ENCODE measurements around the gene GMEB2. TPM values are rescaled to one million over a fixed set of nuclear protein-coding genes. Genes with fewer than 3 reads are reported as not detected.
A peak's percentile ranks its signal among the peaks of the same experiment; 100 is the strongest.

Gene GMEB2
- total RNA-seq, 1 experiment from 2014 or later, result 18.8 TPM

DNA sequence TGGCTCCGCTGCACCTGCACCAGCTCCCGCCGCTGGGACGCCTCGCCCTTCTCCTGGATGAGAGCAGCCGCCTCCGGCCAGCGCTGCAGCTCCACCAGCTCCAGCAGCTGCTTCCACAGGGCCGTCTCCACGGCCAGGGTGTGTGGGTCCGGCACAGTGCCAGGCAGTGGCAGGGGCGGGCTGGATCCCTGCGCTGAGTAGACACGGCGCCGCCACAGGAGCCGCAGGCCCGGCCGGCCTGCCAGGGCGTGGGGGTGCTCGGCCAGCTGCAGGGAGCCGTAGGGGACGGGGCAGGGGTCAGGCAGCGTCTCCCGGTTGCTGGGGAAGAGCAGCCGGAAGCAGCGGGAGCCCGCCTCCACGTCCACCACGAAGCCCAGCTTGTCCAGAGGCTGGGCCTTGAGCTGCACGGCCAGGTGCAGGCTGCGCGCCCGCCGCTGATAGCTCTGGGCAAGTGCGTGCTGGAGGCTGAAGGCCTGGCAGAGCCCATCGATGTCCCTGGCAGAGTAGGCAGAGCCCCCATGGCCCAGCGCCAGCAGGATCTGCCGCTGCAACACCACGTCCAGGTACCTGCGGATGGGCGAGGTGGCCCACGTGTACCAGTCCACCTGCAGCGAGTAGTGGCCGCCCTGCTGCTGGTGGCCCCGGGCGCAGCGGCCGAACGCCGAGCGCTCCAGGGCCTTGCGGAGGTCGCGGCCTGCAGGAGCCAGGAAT is 63.5 kb downstream of the GMEB2 start:
- BruUV-seq (replicated peaks), result no TSS peak
- no peak overlapping the region for H3K27ac Mint-ChIP-seq (ENCODE audit: unreplicated experiment)
- H3K4me1 Mint-ChIP-seq (ENCODE audit: low read depth, unreplicated experiment), result no peaks in the 10 kb centered on the region
- H3K36me3 Mint-ChIP-seq (ENCODE audit: insufficient read depth, unreplicated experiment), result peaks cover 73% of the 10 kb centered on the region
- DNase-seq, result no peak
- H3K4me3 Mint-ChIP-seq (ENCODE audit: low read depth, unreplicated experiment), result no peak overlapping the region
- intact Hi-C loops (cut with micrococcal nuclease; ENCODE audit: unreplicated experiment), result no loop called here
- CTCF ChIA-PET, result no interaction called here
- TF ChIP-seq, protein P1, sequence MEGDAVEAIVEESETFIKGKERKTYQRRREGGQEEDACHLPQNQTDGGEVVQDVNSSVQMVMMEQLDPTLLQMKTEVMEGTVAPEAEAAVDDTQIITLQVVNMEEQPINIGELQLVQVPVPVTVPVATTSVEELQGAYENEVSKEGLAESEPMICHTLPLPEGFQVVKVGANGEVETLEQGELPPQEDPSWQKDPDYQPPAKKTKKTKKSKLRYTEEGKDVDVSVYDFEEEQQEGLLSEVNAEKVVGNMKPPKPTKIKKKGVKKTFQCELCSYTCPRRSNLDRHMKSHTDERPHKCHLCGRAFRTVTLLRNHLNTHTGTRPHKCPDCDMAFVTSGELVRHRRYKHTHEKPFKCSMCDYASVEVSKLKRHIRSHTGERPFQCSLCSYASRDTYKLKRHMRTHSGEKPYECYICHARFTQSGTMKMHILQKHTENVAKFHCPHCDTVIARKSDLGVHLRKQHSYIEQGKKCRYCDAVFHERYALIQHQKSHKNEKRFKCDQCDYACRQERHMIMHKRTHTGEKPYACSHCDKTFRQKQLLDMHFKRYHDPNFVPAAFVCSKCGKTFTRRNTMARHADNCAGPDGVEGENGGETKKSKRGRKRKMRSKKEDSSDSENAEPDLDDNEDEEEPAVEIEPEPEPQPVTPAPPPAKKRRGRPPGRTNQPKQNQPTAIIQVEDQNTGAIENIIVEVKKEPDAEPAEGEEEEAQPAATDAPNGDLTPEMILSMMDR (IDR thresholded peaks at IDR 0.05; ENCODE audit: unreplicated experiment), result no peak
- H3K9me3 Mint-ChIP-seq (ENCODE audit: low read depth, unreplicated experiment), result peaks cover 2% of the 10 kb centered on the region
- no peaks in the 10 kb centered on the region for H3K27me3 Mint-ChIP-seq (ENCODE audit: unreplicated experiment)

DNA sequence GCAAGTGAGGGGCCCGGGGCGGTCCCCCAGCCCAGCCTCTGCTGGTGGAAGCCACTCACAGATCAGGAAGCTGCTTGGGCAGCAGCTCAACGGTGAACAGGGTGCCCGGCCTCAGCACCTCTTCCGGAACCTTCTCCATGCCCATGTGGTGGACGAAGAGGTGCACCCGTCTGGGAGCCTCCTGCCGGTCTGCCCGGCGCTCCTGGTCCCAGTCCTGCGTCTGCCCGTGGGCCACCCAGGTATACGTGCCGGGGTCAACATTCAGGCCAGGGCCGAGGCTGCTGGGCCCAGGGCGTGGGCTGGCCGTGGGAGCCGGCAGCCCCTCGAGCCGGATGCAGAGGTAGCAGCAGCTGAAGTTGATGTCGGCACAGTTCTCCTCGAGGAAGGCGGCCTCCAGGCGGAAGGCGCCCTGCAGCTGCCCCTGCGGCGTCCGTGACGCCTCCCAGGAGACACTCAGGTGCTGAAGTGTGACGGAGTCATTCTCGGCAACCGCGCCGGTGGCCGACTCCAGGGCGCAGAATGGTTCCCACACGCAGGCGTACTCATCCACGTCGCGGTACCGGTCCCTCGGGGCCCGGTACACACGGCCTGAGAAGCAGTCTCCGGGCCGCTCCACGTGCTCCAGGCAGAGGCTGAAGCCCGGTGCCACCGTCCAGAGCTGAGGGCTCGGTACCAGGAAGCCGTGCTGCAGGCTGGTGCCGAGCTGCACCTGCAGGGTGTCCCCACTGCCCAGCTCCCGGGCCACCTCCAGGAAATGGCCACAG is 64.3 kb downstream of the GMEB2 start:
- Mint-ChIP-seq H3K36me3 (ENCODE audit: insufficient read depth, unreplicated experiment) (peaks cover 72% of the 10 kb centered on the region), H3K27me3 (ENCODE audit: unreplicated experiment) (no peaks in the 10 kb centered on the region)
- CTCF ChIA-PET, result interaction anchor here (1.2 kb wide), 1 partner anchor 25 kb away, joined by 4 read pairs; no protein-coding TSS in a partner anchor

DNA sequence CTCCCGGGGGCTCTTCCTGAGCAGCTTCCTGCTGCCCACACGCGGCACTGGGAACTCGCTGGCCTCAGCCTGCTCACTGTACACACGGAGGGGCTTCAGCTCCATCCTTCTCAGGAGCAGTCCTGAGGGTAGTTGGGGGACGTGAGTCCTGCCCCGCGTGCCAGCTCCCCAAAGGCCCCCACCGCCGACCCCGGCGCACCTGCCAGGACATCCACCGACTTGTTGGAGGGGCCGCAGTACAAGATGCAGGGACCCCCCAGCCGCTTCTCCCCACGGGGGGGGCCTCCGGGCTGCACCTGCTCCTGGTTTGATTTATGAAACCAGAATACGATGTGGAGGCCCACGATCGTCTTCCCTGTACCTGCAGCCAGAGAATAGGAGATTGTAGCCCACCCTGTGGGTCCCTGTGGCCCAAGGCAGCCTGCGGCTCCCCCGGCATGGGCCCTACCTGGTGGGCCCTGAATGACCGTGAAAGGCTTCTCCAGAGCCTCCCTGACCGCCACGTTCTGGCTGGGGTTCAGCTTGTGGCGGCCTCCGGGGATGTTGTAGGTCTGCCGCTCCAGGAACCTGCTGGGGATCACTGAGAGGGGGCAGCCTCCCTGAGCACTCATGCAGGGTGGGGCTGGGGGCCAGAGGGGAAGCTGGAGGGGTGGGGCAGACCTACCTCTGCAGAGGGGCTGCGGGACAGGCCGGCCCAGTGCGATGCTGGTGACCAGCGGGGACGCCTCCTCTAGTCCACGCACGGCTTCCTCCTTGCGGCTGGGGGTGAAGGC is 65.1 kb downstream of the GMEB2 start:
- peaks cover 2% of the 10 kb centered on the region for H3K9me3 Mint-ChIP-seq (ENCODE audit: low read depth, unreplicated experiment)
- TF ChIP-seq, protein P1 (IDR thresholded peaks at IDR 0.05; ENCODE audit: unreplicated experiment), result no peak
- peaks cover 64% of the 10 kb centered on the region for H3K36me3 Mint-ChIP-seq (ENCODE audit: insufficient read depth, unreplicated experiment)
- no peak for DNase-seq
- intact Hi-C loops (cut with micrococcal nuclease; ENCODE audit: unreplicated experiment), result no loop called here
- no TSS peak for BruUV-seq (replicated peaks)
- H3K27me3 Mint-ChIP-seq (ENCODE audit: unreplicated experiment), result no peaks in the 10 kb centered on the region
- H3K27ac Mint-ChIP-seq (ENCODE audit: unreplicated experiment), result no peak overlapping the region
- H3K4me1 Mint-ChIP-seq (ENCODE audit: low read depth, unreplicated experiment), result no peaks in the 10 kb centered on the region
- CTCF ChIA-PET, result interaction anchor here (1.2 kb wide), 1 partner anchor 24 kb away, joined by 4 read pairs; no protein-coding TSS in a partner anchor
- no peak overlapping the region for H3K4me3 Mint-ChIP-seq (ENCODE audit: low read depth, unreplicated experiment)

More for the DNA sequence above, 64.3 kb downstream of the GMEB2 start:
- Mint-ChIP-seq H3K4me1 (ENCODE audit: low read depth, unreplicated experiment) (no peaks in the 10 kb centered on the region), H3K9me3 (ENCODE audit: low read depth, unreplicated experiment) (peaks cover 2% of the 10 kb centered on the region), H3K4me3 (ENCODE audit: low read depth, unreplicated experiment) (no peak overlapping the region), H3K27ac (ENCODE audit: unreplicated experiment) (no peak overlapping the region)
- TF ChIP-seq, protein P1 (IDR thresholded peaks at IDR 0.05; ENCODE audit: unreplicated experiment), result no peak
- DNase-seq, result no peak
- intact Hi-C loops (cut with micrococcal nuclease; ENCODE audit: unreplicated experiment), result no loop called here
- no TSS peak for BruUV-seq (replicated peaks)

DNA sequence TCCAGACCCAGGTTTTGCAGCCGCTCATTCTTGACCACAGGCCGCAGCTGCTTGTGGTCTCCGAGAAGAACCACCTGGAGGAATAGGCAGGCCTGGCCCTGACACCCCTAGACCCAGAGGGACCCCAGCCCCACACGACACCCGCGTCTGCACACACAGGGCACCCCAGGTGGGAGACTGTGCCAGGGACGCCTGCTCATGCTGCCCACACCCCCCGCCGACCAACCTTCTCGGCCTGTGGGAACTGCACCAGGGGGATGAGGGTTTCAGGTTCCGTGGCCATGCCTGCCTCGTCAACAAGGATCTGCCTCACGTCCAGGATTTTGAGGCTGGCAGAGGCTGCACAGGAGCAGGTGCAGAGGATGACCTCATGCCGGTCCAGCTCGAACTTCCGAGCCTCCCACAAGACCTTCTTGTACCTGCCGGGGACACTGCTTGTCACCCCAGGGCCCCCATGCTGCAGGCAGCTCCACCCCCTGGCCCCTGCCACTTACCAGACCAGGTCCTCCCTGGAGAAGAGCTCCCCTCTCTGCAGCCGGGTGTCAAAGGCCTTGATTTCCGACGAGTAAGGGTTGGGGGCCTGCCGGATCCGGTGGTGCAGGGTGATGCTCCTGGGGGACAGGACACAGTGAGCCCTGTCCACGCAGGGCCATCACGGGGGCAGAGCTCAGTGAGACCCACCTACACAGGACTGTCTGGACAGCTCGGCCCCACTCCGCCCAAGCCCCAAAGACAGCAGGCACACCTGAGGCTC is 65.9 kb downstream of the GMEB2 start:
- Mint-ChIP-seq H3K27me3 (ENCODE audit: unreplicated experiment) (no peaks in the 10 kb centered on the region), H3K4me3 (ENCODE audit: low read depth, unreplicated experiment) (no peak overlapping the region), H3K27ac (ENCODE audit: unreplicated experiment) (peak overlapping the region; percentile 39), H3K36me3 (ENCODE audit: insufficient read depth, unreplicated experiment) (peaks cover 67% of the 10 kb centered on the region), H3K4me1 (ENCODE audit: low read depth, unreplicated experiment) (no peaks in the 10 kb centered on the region), H3K9me3 (ENCODE audit: low read depth, unreplicated experiment) (peaks cover 2% of the 10 kb centered on the region)
- intact Hi-C loops (cut with micrococcal nuclease; ENCODE audit: unreplicated experiment), result no loop called here
- TF ChIP-seq, protein P1 (IDR thresholded peaks at IDR 0.05; ENCODE audit: unreplicated experiment), result no peak
- TSS peak; percentile 2 for BruUV-seq (replicated peaks)
- CTCF ChIA-PET, result no interaction called here
- DNase-seq, result no peak

All from Calu3 (cell line).